Endothelial cell of umbilical vein (primary cell): ENCODE results near the gene ITPRIP. TPM values are rescaled to one million over a fixed set of nuclear protein-coding genes. Genes with fewer than 3 reads are reported as not detected.

Source experiments
- BruUV-seq: library from RNA; stranded (reverse); fragments of 400-500 nt; replicated peaks from 2 replicates; lab custom pipeline; 2021; lab: Mats Ljungman, UMichigan
- CTCF ChIA-PET: fragments of 300-600, 350-600 bp; sonication (Branson Sonifier 250); formaldehyde crosslinking; loops from one replicate; lab custom pipeline; 2021; ENCODE audit warnings: antibody characterized with exemption, inconsistent platforms; lab: Charles Lee
- POLR2A ChIA-PET: fragments of 300-600, 350-600 bp; sonication (Branson Sonifier 250); formaldehyde crosslinking; loops from one replicate; lab custom pipeline; 2021; ENCODE audit warnings: antibody characterized with exemption, inconsistent platforms; lab: Charles Lee
- DNase-seq: peaks from one replicate; pipeline ENCODE4 v3.0.0-alpha.2; 2011; ENCODE audit warnings: low read depth, low spot score
- FAIRE-seq: peaks from 2 replicates; lab custom pipeline; 2011; peaks lifted over from hg19 to GRCh38; lab: Jason Lieb, UNC
- H2AFZ ChIP-seq: 2 replicates; pipeline ENCODE4 v1.6.0; 2012; ENCODE audit warnings: low read depth, low read length, control low read depth, inconsistent platforms
- H3K27ac ChIP-seq: 2 replicates; pipeline ENCODE4 v1.5.1; 2011; ENCODE audit warnings: low read depth, mild to moderate bottlenecking, control low read depth, low read length, moderate library complexity; ENCODE audit not compliant: insufficient read depth
- H3K27me3 ChIP-seq, 2 experiments: 2 replicates each; pipeline versions ENCODE4 v1.6.0 to v1.6.1; 2011; ENCODE audit warnings: low read length in 2 of 2, mixed read lengths in 1 of 2; ENCODE audit not compliant: control insufficient read depth in 2 of 2, insufficient read depth in 2 of 2
- H3K36me3 ChIP-seq, 2 experiments: 2 replicates in 1 of 2; 3 replicates in 1 of 2; pipeline ENCODE4 v1.5.1; 2011; ENCODE audit warnings: low read length in 2 of 2, mild to moderate bottlenecking in 1 of 2, moderate library complexity in 1 of 2; ENCODE audit not compliant: control insufficient read depth in 2 of 2, insufficient read depth in 2 of 2; ENCODE audit errors: extremely low read depth in 1 of 2
- H3K4me1 ChIP-seq: 3 replicates; pipeline ENCODE4 v1.5.1; 2011; ENCODE audit warnings: mild to moderate bottlenecking, low read length; ENCODE audit not compliant: control insufficient read depth, insufficient read depth; ENCODE audit errors: extremely low read depth
- H3K4me2 ChIP-seq: 2 replicates; pipeline ENCODE4 v1.6.1; 2011; ENCODE audit warnings: low read length, control low read depth, mixed read lengths; ENCODE audit not compliant: insufficient read depth
- H3K4me3 ChIP-seq, 3 experiments: fragments of 200-600 bp in 1 of 3; sonication (generic), shearing (Covaris generic) in 1 of 3; replicated peaks in 1 of 3; 2 replicates each; pipeline ENCODE4 v1.5.1; 2011 to 2016; ENCODE audit warnings: control low read depth in 3 of 3, low read length in 3 of 3, mild to moderate bottlenecking in 2 of 3, inconsistent platforms in 1 of 3, low read depth in 1 of 3, moderate library complexity in 1 of 3; ENCODE audit not compliant: insufficient read depth in 1 of 3
- H3K79me2 ChIP-seq: 2 replicates; pipeline ENCODE4 v1.6.0; 2012; ENCODE audit warnings: low read length, inconsistent platforms; ENCODE audit not compliant: control insufficient read depth, insufficient read depth
- H3K9ac ChIP-seq: replicated peaks from 2 replicates; pipeline ENCODE3; 2011; ENCODE audit warnings: low read length, control low read depth; ENCODE audit not compliant: insufficient read depth; ENCODE audit errors: extremely low read depth
- H3K9me1 ChIP-seq: replicated peaks from 3 replicates; pipeline ENCODE4 v1.6.0; 2011; ENCODE audit warnings: mild to moderate bottlenecking, low read length; ENCODE audit not compliant: control insufficient read depth, insufficient read depth; ENCODE audit errors: extremely low read depth
- H3K9me3 ChIP-seq: replicated peaks from 2 replicates; pipeline ENCODE4 v1.5.1; 2012; ENCODE audit warnings: low read length, inconsistent platforms; ENCODE audit not compliant: control insufficient read depth, insufficient read depth
- H4K20me1 ChIP-seq: replicated peaks from 2 replicates; pipeline ENCODE3; 2011; ENCODE audit warnings: mild to moderate bottlenecking, low read length; ENCODE audit not compliant: control insufficient read depth, insufficient read depth; ENCODE audit errors: extremely low read depth
- CTCF ChIP-seq, 2 donors: IDR thresholded peaks; 1 replicate in 1 of 2; 2 replicates in 1 of 2; pipeline ENCODE4 v1.5.1; 2011; ENCODE audit warnings: low read length in 2 of 2, mild to moderate bottlenecking in 2 of 2, moderate library complexity in 2 of 2, control low read depth in 1 of 2, inconsistent platforms in 1 of 2, low read depth in 1 of 2; ENCODE audit not compliant: insufficient read depth in 1 of 2; ENCODE audit errors: extremely low read depth in 1 of 2
- GATA2 ChIP-seq: IDR thresholded peaks from 2 replicates; pipeline ENCODE4 v1.7.0; 2011; ENCODE audit warnings: low read depth, mild to moderate bottlenecking, moderate library complexity, mixed read lengths, low read length; ENCODE audit not compliant: insufficient read length, insufficient read depth
- JUN ChIP-seq: IDR thresholded peaks from 2 replicates; pipeline ENCODE4 v1.6.1; 2011; ENCODE audit warnings: borderline replicate concordance, low read depth; ENCODE audit not compliant: insufficient read length, insufficient read depth
- MYC ChIP-seq: IDR thresholded peaks from one replicate; pipeline ENCODE4 v1.6.1; 2011; ENCODE audit warnings: mild to moderate bottlenecking, low read depth, low read length
- POLR2A ChIP-seq: IDR thresholded peaks from 2 replicates; pipeline ENCODE4 v1.6.1; 2012; ENCODE audit warnings: low read depth, mild to moderate bottlenecking, control low read depth, low read length
- POLR2AphosphoS5 ChIP-seq: IDR thresholded peaks from 2 replicates; pipeline ENCODE4 v1.6.1; 2012; ENCODE audit warnings: low read depth, mild to moderate bottlenecking, control low read depth, low read length, moderate library complexity; ENCODE audit not compliant: insufficient read depth
- dilution Hi-C: fragments of 300-500 bp; cut with MboI; formaldehyde crosslinking; loops from one replicate; pipeline ENCODE4 v1.15.0; 2019; ENCODE audit warnings: low sequenced_read_pairs; ENCODE audit not compliant: extremely low pct_ligation_motif_present
- intact Hi-C: fragments of 100-400 bp; cut with micrococcal nuclease; formaldehyde crosslinking; loops from one replicate; pipeline ENCODE4 v1.10.0; 2022
- polyA plus RNA-seq, 4 experiments: library from polyadenylated mRNA; depleted of rRNA in 3 of 4; stranded (reverse) in 3 of 4; unstranded in 1 of 4; fragments of >200 nt; gene quantifications; 2 replicates each; pipeline versions ENCODE4 v1.2.1 to v1.2.3, GENCODE V29; 2011 to 2012; ENCODE audit warnings: missing spikeins in 1 of 4
- total RNA-seq: library from RNA; stranded (reverse); gene quantifications from 2 replicates; pipeline ENCODE4 v1.2.3, GENCODE V29; 2021

Gene ITPRIP
- total and polyA plus RNA-seq, 2 donors (not counting 3 experiments of a cell fraction or from before 2014, with no cell fraction given): 31.4 to 33.2 TPM

DNA sequence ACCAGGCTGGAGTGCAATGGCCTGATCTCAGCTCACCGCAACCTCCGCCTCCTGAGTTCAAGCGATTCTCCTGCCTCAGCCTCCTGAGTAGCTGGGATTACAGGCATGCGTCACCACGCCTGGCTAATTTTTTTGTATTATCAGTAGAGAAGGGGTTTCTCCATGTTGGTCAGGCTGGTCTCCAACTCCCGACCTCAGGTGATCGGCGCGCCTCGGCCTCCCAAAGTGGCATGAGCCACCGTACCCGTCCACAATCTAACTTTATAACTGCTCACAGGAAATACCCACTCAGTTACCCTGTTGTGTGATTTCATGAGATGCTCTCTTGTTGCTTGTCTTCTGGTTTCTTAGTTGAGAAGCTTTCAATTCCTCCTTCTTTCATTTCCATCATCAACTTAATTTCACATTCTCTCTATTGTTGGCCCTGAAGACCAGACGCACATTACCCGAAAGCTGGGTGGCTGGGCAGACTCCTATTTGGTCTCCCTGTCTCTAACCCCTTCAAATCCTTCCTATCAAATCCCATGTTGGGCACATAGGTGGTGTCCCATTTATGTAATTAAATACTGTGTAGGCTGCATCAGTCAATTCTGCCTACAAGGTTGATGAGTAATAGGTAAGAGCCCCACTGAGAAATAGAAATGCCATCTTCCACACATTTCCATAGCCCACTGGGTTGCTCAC is 70.4 kb downstream of the ITPRIP start:
- Histone ChIP-seq H3K79me2 (peaks cover 37% of the 10 kb centered on the region), H2AFZ (no peak overlapping the region), H3K27ac (peak overlapping the region; percentile 84), H3K9me1 (no peaks in the 10 kb centered on the region), H3K4me2 (peak overlapping the region; percentile 69), H3K36me3 (peaks cover 9 to 21% of the 10 kb centered on the region in 2 experiments), H3K27me3 (no peaks in the 10 kb centered on the region), H3K9me3 (no peaks in the 10 kb centered on the region), H3K4me3 (peak overlapping the region in 2 of 3 experiments; percentile 43 to 83), H3K4me1 (peaks cover 10% of the 10 kb centered on the region), H4K20me1 (no peaks in the 10 kb centered on the region), H3K9ac (peak overlapping the region; percentile 84)
- TF ChIP-seq POLR2A (no peak), GATA2 (no peak)
- BruUV-seq: no TSS peak
- intact Hi-C loops (no loop called here), dilution Hi-C loops (no loop called here)
- POLR2A ChIA-PET: interaction anchor here (2.2 kb wide), 1 partner anchor 12 kb away, joined by 9 read pairs; no protein-coding TSS in a partner anchor
- FAIRE-seq (no peak), DNase-seq (no peak)
- CTCF ChIA-PET: interaction anchor here (0.9 to 1.2 kb wide), 2 partner anchors 8 to 26 kb away, joined by 3 read pairs; no protein-coding TSS in a partner anchor

- Histone ChIP-seq H3K27me3 (no peaks in the 10 kb centered on the region), H3K4me3 (no peak overlapping the region), H3K9ac (no peak overlapping the region), H3K36me3 (peaks cover 22 to 32% of the 10 kb centered on the region in 2 experiments), H3K4me1 (peaks cover 34% of the 10 kb centered on the region), H4K20me1 (no peaks in the 10 kb centered on the region), H3K4me2 (no peak overlapping the region), H3K79me2 (peaks cover 55% of the 10 kb centered on the region), H3K9me3 (no peaks in the 10 kb centered on the region), H3K27ac (no peak overlapping the region), H2AFZ (no peak overlapping the region), H3K9me1 (no peaks in the 10 kb centered on the region)
- no TSS peak for BruUV-seq
- dilution Hi-C loops (no loop called here), intact Hi-C loops (no loop called here)
- POLR2A ChIA-PET: no interaction called here
- no peak for DNase-seq
- CTCF ChIA-PET: interaction anchor here (2.0 kb wide), 1 partner anchor 10 kb away, joined by 4 read pairs; the partner anchor contains the start of gene GSTO1
- FAIRE-seq: no peak
- no peak for TF ChIP-seq JUN
- TF ChIP-seq POLR2A: no peak
- no peak for TF ChIP-seq MYC
- no peak for TF ChIP-seq POLR2AphosphoS5
- TF ChIP-seq CTCF (IDR thresholded peaks at IDR 0.05; ENCODE audit: extremely low read depth in 1 of 2, insufficient read depth in 1 of 2, low read depth in 1 of 2, low read length in 2 of 2): no peak
- no peak for TF ChIP-seq GATA2
Measured at GRCh38 chr10:104264783-104265182, 73.5 kb downstream of the ITPRIP start.
